SU-DHL-6 (cell line): ENCODE results near the gene OR2S2.

Experiments used
- EZH2phosphoT487 ChIP-seq: fragments of 200-600 bp; sonication (generic), shearing (Covaris generic); conservative IDR thresholded peaks from 2 replicates; pipeline ENCODE4 v1.6.1; 2018; ENCODE audit warnings: mild to moderate bottlenecking, antibody characterized with exemption, low read length, moderate library complexity, mixed read lengths
- TF ChIP-seq, protein P1 (sequence below): fragments of 200-600 bp; sonication (generic); IDR thresholded peaks from one replicate; pipeline ENCODE4 v1.5.1; 2017; ENCODE audit warnings: antibody characterized with exemption, mild to moderate bottlenecking, low read length, moderate library complexity; ENCODE audit not compliant: insufficient read depth, poor library complexity, severe bottlenecking

- TF ChIP-seq, protein P1, sequence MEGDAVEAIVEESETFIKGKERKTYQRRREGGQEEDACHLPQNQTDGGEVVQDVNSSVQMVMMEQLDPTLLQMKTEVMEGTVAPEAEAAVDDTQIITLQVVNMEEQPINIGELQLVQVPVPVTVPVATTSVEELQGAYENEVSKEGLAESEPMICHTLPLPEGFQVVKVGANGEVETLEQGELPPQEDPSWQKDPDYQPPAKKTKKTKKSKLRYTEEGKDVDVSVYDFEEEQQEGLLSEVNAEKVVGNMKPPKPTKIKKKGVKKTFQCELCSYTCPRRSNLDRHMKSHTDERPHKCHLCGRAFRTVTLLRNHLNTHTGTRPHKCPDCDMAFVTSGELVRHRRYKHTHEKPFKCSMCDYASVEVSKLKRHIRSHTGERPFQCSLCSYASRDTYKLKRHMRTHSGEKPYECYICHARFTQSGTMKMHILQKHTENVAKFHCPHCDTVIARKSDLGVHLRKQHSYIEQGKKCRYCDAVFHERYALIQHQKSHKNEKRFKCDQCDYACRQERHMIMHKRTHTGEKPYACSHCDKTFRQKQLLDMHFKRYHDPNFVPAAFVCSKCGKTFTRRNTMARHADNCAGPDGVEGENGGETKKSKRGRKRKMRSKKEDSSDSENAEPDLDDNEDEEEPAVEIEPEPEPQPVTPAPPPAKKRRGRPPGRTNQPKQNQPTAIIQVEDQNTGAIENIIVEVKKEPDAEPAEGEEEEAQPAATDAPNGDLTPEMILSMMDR, result no peak
- no peak for TF ChIP-seq EZH2phosphoT487
Measured at GRCh38 chr9:35948901-35949318, 9.0 kb downstream of the OR2S2 start.
